AG04450 (cell line): ENCODE data around the gene SLC4A2. TPM values are rescaled to one million over a fixed set of nuclear protein-coding genes. Genes with fewer than 3 reads are reported as not detected.

Experiments
- CTCF ChIA-PET: fragments of 300-600, 350-600 bp; formaldehyde crosslinking; extraction: SDS; loops from one replicate; lab custom pipeline; 2022; ENCODE audit warnings: antibody characterized with exemption, inconsistent platforms; lab: Charles Lee
- POLR2A ChIA-PET: fragments of 350-600 bp; formaldehyde crosslinking; extraction: SDS; loops from one replicate; lab custom pipeline; 2021; ENCODE audit warnings: antibody characterized with exemption, inconsistent platforms; lab: Yijun Ruan, JAX
- DNase-seq: peaks from one replicate; pipeline ENCODE4 v3.0.0-alpha.2; 2011; ENCODE audit warnings: low read depth, low spot score
- H3K27ac ChIP-seq: one replicate; pipeline ENCODE4 v1.5.1; 2012; ENCODE audit warnings: low read depth, low read length, control low read depth
- H3K27me3 ChIP-seq: one replicate; pipeline ENCODE4 v1.6.0; 2012; ENCODE audit warnings: low read length; ENCODE audit not compliant: control insufficient read depth, insufficient read depth
- H3K4me3 ChIP-seq: 2 replicates; pipeline ENCODE4 v1.5.1; 2011; ENCODE audit warnings: mild to moderate bottlenecking, low read depth, low read length, control low read depth
- H3K9me3 ChIP-seq: 2 replicates; pipeline ENCODE4 v1.5.1; 2012; ENCODE audit warnings: low read length; ENCODE audit not compliant: control insufficient read depth, insufficient read depth
- CTCF ChIP-seq: IDR thresholded peaks from 2 replicates; pipeline ENCODE4 v1.5.1; 2011; ENCODE audit warnings: low read depth, low read length, control low read depth, inconsistent platforms
- polyA plus RNA-seq: library from polyadenylated mRNA; depleted of rRNA; stranded (reverse); fragments of >200 nt; gene quantifications from 2 replicates; pipeline ENCODE4 v1.2.3, GENCODE V29; 2011

Gene SLC4A2
- polyA plus RNA-seq, 1 experiment, result 40.5 TPM

GRCh38 chr7:151095828-151096475, 36.6 kb downstream of the SLC4A2 start:
- no peaks in the 10 kb centered on the region for H3K9me3 ChIP-seq
- TF ChIP-seq CTCF, result no peak
- ChIA-PET POLR2A (interaction anchor here (0.6 kb wide), 1 partner anchor 11 kb away, joined by 4 read pairs; no protein-coding TSS in a partner anchor), CTCF (interaction anchor here (3.2 kb wide), 1 partner anchor 15 kb away, joined by 19 read pairs; no protein-coding TSS in a partner anchor)
- no peaks in the 10 kb centered on the region for H3K27me3 ChIP-seq
- no peak overlapping the region for H3K27ac ChIP-seq
- no peak for DNase-seq
- H3K4me3 ChIP-seq, result no peak overlapping the region

GRCh38 chr7:151099486-151100211, 40.3 kb downstream of the SLC4A2 start:
- DNase-seq, result no peak
- ChIA-PET POLR2A (no interaction called here), CTCF (interaction anchor here (0.6 kb wide), 1 partner anchor 42 kb away, joined by 6 read pairs; no protein-coding TSS in a partner anchor)
- Histone ChIP-seq H3K4me3 (no peak overlapping the region), H3K27me3 (no peaks in the 10 kb centered on the region), H3K27ac (no peak overlapping the region), H3K9me3 (no peaks in the 10 kb centered on the region)
- TF ChIP-seq CTCF, result no peak

- Histone ChIP-seq H3K27ac (no peak overlapping the region), H3K27me3 (no peaks in the 10 kb centered on the region), H3K4me3 (no peak overlapping the region), H3K9me3 (no peaks in the 10 kb centered on the region)
- DNase-seq, result no peak
- no peak for TF ChIP-seq CTCF
- CTCF ChIA-PET, result interaction anchor here (1.5 kb wide), 1 partner anchor 10 kb away, joined by 5 read pairs; no protein-coding TSS in a partner anchor
- POLR2A ChIA-PET, result no interaction called here
These were observed 41.5 kb downstream of the SLC4A2 start for GRCh38 chr7:151100921-151101320.

- Histone ChIP-seq H3K9me3 (no peaks in the 10 kb centered on the region), H3K27me3 (no peaks in the 10 kb centered on the region), H3K4me3 (no peak overlapping the region), H3K27ac (no peak overlapping the region)
- ChIA-PET CTCF (interaction anchor here (0.6 to 2.3 kb wide), 6 partner anchors 9 to 42 kb away, joined by 3 to 13 read pairs (median 5); no protein-coding TSS in a partner anchor), POLR2A (no interaction called here)
- no peak for DNase-seq
- TF ChIP-seq CTCF, result no peak
These were observed 42.4 kb downstream of the SLC4A2 start for GRCh38 chr7:151101621-151102396.
